ENCODE data around the gene APOH. TPM values are rescaled to one million over a fixed set of nuclear protein-coding genes. Genes with fewer than 3 reads are reported as not detected.
A peak's percentile ranks its signal among the peaks of the same experiment; 100 is the strongest.

The APOH gene
- total and polyA plus RNA-seq, 9 of the 15 experiments (the other 6 are each of a cell fraction or from before 2014, with no cell fraction given) = 1.1 TPM; not detected in 8

DNA sequence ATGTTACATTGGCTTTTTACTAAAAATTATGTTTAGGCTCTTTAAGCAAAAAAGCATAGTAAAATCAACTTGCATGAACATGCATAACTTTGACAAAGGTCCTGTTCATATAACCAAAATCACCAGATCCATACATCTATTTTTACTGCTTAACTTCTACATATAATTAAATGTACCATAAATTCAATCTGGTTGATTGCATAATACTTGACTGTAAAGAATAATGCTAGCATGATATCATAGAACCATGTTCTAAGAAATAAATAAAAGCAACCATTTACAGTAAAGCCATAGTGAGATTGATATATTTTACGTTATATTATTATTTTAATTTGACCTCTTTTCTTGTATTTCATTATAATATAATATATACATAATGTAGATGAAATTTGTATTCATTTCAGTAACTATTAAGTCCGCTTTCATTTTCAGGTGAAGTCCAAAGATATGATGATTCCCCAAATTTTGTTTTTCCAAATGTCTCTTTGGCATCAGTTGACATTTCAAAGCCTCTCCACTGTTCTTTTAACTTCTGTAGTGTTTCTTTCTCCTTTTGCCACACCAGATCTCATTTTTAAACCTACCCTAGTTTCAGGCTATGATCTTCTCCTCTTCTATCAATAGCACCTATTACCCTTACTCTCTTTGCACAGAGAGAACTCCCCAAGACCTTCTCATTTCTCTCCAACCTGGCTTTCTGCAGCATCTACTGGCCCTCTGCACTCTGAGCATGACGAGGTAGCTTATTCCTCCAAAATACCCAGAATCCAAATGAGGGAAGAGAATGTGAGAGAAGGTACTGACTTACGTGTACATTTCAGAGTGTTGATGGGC is 1.8 kb downstream of the APOH start:
- Histone ChIP-seq H2AFZ (ENCODE audit: low read depth, low read length) (no peak overlapping the region), H3K27me3 (ENCODE audit: control insufficient read depth in 2 of 2, insufficient read depth in 2 of 2, low read length in 2 of 2) (peaks cover 18 to 20% of the 10 kb centered on the region in 2 experiments), H3K79me2 (ENCODE audit: control insufficient read depth, insufficient read depth, low read length) (no peaks in the 10 kb centered on the region), H3K4me2 (ENCODE audit: insufficient read depth, low read length) (no peak overlapping the region), H4K20me1 (replicated peaks; ENCODE audit: control insufficient read depth, insufficient read depth, low read length) (no peaks in the 10 kb centered on the region), H3K27ac (ENCODE audit: extremely low read depth, low read depth, low read length) (no peak overlapping the region), H3K9me1 (ENCODE audit: control insufficient read depth, insufficient read depth, low read length) (no peaks in the 10 kb centered on the region), H3K4me1 (replicated peaks in 1 of 2; ENCODE audit: control insufficient read depth in 2 of 2, insufficient read depth in 2 of 2, low read length in 2 of 2) (no peaks in the 10 kb centered on the region), H3K4me3 (no peak overlapping the region), H3K36me3 (ENCODE audit: control insufficient read depth, insufficient read depth, low read length) (no peaks in the 10 kb centered on the region), H3K9ac (ENCODE audit: insufficient read depth in 1 of 2, low read depth in 2 of 2, low read length in 2 of 2) (no peak overlapping the region), H3K9me3 (replicated peaks; ENCODE audit: control insufficient read depth, insufficient read depth, low read depth, low read length) (no peaks in the 10 kb centered on the region)
- ATAC-seq (no peak), DNase-seq (ENCODE audit: extremely low read depth in 1 of 4, low spot score in 3 of 4) (no peak), FAIRE-seq (no peak)
- TF ChIP-seq CEBPG (CRISPR knock-in tag; IDR thresholded peaks at IDR 0.05) (no peak), CEBPG (tag; conservative IDR thresholded peaks at IDR 0.05 in 1 of 2, IDR thresholded peaks at IDR 0.05 in 1 of 2) (peak in 1 of 2 experiments; percentile 71; a peak in 2 of 4 replicates), CHD2 (IDR thresholded peaks at IDR 0.05; ENCODE audit: low read depth, low read length) (no peak), CEBPB (tag; IDR thresholded peaks at IDR 0.05) (peak; percentile 42; the same call in 1 of the 2 replicates)
- CTCF ChIA-PET (ENCODE audit: low intra/inter-chr PET ratio) = no interaction called here
- no TSS peak for BruUV-seq (replicated peaks)
- POLR2A ChIA-PET = no interaction called here
- WGBS (ENCODE audit: insufficient coverage, low coverage, missing lambda C conversion rate) = 1% methylated on average over 4 of the region's 4 CpGs
- intact Hi-C loops (cut with micrococcal nuclease) (no loop called here), in situ Hi-C loops (cut with MboI) (no loop called here)

DNA sequence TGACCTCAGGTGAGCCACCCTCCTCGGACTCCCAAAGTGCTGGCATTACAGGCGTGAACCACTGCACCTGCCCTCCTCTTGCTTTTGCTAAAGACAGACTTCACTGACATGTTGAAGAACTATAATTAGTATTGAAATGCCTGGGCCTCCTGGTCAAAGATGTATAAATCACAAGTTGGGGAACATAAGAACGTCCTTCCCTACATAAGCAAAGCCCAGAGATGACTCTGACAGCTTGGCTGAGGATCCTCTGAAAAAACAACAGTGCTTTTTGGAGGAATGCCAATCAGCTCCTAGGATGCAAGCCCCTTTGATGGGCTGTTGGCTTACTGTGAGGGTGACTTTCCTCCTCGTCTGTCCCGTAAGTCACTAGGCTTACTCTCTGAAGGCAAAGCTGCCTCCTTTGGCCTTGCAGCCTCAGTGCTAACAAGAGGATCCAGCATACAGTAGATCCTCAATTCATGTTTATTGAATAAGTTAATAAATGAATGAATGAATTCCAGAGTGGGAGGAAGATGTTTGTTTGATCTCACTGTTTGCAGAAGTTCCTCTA is 6.3 kb downstream of the APOH start:
- no peaks in the 10 kb centered on the region for H3K36me3 ChIP-seq (ENCODE audit: control insufficient read depth, insufficient read depth, low read length)
- no peak for ATAC-seq
- H3K4me1 ChIP-seq (replicated peaks in 1 of 2; ENCODE audit: control insufficient read depth in 2 of 2, insufficient read depth in 2 of 2, low read length in 2 of 2) = no peaks in the 10 kb centered on the region
- intact Hi-C loops (cut with micrococcal nuclease) = no loop called here
- no peaks in the 10 kb centered on the region for H4K20me1 ChIP-seq (replicated peaks; ENCODE audit: control insufficient read depth, insufficient read depth, low read length)
- POLR2A ChIA-PET = interaction anchor here (1.0 to 1.2 kb wide), 3 partner anchors 10 to 614 kb away, joined by 3 to 4 read pairs (median 4); no protein-coding TSS in a partner anchor
- no peaks in the 10 kb centered on the region for H3K9me1 ChIP-seq (ENCODE audit: control insufficient read depth, insufficient read depth, low read length)
- no peaks in the 10 kb centered on the region for H3K9me3 ChIP-seq (replicated peaks; ENCODE audit: control insufficient read depth, insufficient read depth, low read depth, low read length)
- H3K27ac ChIP-seq (ENCODE audit: extremely low read depth, low read depth, low read length) = no peak overlapping the region
- no peak overlapping the region for H2AFZ ChIP-seq (ENCODE audit: low read depth, low read length)
- WGBS (ENCODE audit: insufficient coverage, low coverage, missing lambda C conversion rate) = 4% methylated on average over 5 of the region's 5 CpGs
- H3K4me3 ChIP-seq = no peak overlapping the region
- FAIRE-seq = no peak
- no peak overlapping the region for H3K4me2 ChIP-seq (ENCODE audit: insufficient read depth, low read length)
- in situ Hi-C loops (cut with MboI) = no loop called here
- H3K79me2 ChIP-seq (ENCODE audit: control insufficient read depth, insufficient read depth, low read length) = no peaks in the 10 kb centered on the region
- no peak for DNase-seq (ENCODE audit: extremely low read depth in 1 of 4, low spot score in 3 of 4)
- H3K9ac ChIP-seq (ENCODE audit: insufficient read depth in 1 of 2, low read depth in 2 of 2, low read length in 2 of 2) = no peak overlapping the region
- BruUV-seq (replicated peaks) = no TSS peak
- H3K27me3 ChIP-seq (ENCODE audit: control insufficient read depth in 2 of 2, insufficient read depth in 2 of 2, low read length in 2 of 2) = peaks cover 11 to 12% of the 10 kb centered on the region in 2 experiments
- TF ChIP-seq POLR2A (conservative IDR thresholded peaks at IDR 0.05) = no peak
- TF ChIP-seq U2AF2 (optimal IDR thresholded peaks at IDR 0.05; ENCODE audit: low read depth, low read length) = no peak
- TF ChIP-seq SAFB (IDR thresholded peaks at IDR 0.05; ENCODE audit: borderline replicate concordance, low read depth, low read length) = no peak
- TF ChIP-seq ZNF445 (CRISPR knock-in tag; IDR thresholded peaks at IDR 0.05; ENCODE audit: low read depth) = no peak
- no peak for TF ChIP-seq HSF4 (CRISPR knock-in tag; IDR thresholded peaks at IDR 0.05; ENCODE audit: borderline replicate concordance)
- no peak for TF ChIP-seq ZNF766 (CRISPR knock-in tag; conservative IDR thresholded peaks at IDR 0.05)
- CTCF ChIA-PET (ENCODE audit: low intra/inter-chr PET ratio) = no interaction called here

Measured in K562 (cell line).